Measurements from ENCODE around the gene TUT1.

DNA sequence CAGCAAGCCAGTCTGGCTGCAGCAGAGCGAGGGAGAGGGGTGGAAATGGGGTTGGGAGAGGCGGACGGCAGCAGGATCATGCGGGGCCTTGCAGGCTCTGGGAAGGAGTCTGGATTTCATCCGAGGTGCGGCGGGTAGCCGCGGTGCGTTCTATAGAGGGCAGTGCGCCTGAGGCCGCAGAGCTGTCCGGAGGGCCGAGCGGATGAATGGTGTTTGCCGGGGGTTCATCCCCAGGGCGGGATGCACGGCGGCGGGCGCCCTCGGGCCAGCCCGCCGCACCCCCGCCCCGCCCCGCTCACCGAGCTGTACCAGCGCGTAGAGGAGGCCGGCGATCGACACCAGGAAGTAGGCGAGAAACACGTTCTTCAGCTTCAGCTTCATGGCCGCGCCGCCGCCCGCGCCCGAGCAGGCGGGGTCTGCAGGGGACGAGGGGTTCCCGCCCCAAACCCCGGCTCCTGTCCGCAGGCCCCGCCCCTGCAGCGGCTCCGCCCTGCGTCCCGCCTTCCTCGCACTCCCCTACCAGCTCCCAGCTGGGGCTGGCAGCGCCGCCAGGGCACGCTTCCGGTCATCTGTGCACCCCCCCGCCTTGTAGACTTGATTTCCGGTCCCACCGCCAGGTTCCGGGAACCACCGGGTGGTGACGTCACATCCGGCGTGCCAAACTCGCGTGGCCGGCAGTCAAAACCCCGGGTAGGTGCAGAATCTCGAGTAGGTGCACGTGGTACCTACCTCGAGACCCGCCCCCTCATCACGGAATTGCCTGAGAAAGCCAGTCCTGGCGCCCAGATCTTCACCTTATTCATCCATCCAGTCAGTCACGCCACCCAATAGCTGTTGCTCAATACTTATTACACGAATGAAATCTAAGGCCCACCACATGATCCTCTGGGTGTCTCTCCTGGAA, 30.5 kb upstream of the TUT1 start, which contains the start of gene B3GAT3:
- TF ChIP-seq POLR2A (IDR thresholded peaks at IDR 0.05) (peak; percentile 93), POLR2AphosphoS5 (IDR thresholded peaks at IDR 0.05) (peak; percentile 99)
- TF ChIP-seq, protein P1, sequence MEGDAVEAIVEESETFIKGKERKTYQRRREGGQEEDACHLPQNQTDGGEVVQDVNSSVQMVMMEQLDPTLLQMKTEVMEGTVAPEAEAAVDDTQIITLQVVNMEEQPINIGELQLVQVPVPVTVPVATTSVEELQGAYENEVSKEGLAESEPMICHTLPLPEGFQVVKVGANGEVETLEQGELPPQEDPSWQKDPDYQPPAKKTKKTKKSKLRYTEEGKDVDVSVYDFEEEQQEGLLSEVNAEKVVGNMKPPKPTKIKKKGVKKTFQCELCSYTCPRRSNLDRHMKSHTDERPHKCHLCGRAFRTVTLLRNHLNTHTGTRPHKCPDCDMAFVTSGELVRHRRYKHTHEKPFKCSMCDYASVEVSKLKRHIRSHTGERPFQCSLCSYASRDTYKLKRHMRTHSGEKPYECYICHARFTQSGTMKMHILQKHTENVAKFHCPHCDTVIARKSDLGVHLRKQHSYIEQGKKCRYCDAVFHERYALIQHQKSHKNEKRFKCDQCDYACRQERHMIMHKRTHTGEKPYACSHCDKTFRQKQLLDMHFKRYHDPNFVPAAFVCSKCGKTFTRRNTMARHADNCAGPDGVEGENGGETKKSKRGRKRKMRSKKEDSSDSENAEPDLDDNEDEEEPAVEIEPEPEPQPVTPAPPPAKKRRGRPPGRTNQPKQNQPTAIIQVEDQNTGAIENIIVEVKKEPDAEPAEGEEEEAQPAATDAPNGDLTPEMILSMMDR (IDR thresholded peaks at IDR 0.05), result peak in 2 of 4 experiments; percentile 56 to 68

Data from prostate gland (tissue), 2 donors.